Measurements from ENCODE around the gene MAP4. TPM values are rescaled to one million over a fixed set of nuclear protein-coding genes. Genes with fewer than 3 reads are reported as not detected.

The MAP4 gene
- total RNA-seq, 4 donors from 2014 or later, result 239 to 338 (median 284) TPM

DNA sequence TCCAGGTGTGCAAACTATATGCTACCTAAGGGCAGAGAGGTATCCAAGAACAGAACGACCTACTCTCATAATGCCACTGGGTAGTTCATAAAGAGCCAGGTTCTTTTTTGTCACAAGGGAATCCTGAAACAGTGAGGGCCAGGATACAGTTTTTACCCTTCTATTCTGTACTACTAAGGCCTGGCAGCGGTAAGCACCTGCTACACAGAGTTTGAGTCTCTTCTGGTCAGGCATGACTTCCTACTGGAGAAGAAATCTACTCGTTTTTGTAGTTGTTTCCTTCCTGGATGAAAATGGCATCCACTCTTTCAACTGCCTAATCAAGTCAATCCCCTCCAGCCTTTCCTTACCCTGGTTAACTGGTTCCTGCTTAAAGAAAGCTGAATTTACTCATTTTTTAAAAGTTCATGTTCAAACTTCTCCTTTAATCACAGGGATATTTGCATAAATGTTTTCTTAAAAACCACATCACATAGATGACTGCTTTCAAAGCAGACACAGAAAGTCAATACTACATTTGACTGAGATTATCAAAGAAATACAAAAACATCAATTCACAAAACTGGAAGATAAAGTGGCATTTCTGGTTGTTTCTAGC, 40.0 kb downstream of the MAP4 start:
- H3K9me3 ChIP-seq, result no peaks in the 10 kb centered on the region
- no peaks in the 10 kb centered on the region for H3K27me3 ChIP-seq
- H3K27ac ChIP-seq (replicated peaks in 1 of 4), result no peak overlapping the region
- no peak for DNase-seq (ENCODE audit: extremely low spot score)
- WGBS, result 80% methylated on average over 3 of the region's 3 CpGs
- H3K4me1 ChIP-seq, result peaks cover 0 to 9% (median 5%) of the 10 kb centered on the region in 4 donors
- H3K4me3 ChIP-seq, result no peak overlapping the region
- intact Hi-C loops (cut with DNase I), result no loop called here
- peaks cover 0 to 28% (median 13%) of the 10 kb centered on the region in 4 donors for H3K36me3 ChIP-seq
- TF ChIP-seq, protein P1, sequence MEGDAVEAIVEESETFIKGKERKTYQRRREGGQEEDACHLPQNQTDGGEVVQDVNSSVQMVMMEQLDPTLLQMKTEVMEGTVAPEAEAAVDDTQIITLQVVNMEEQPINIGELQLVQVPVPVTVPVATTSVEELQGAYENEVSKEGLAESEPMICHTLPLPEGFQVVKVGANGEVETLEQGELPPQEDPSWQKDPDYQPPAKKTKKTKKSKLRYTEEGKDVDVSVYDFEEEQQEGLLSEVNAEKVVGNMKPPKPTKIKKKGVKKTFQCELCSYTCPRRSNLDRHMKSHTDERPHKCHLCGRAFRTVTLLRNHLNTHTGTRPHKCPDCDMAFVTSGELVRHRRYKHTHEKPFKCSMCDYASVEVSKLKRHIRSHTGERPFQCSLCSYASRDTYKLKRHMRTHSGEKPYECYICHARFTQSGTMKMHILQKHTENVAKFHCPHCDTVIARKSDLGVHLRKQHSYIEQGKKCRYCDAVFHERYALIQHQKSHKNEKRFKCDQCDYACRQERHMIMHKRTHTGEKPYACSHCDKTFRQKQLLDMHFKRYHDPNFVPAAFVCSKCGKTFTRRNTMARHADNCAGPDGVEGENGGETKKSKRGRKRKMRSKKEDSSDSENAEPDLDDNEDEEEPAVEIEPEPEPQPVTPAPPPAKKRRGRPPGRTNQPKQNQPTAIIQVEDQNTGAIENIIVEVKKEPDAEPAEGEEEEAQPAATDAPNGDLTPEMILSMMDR (IDR thresholded peaks at IDR 0.05), result no peak
- no peak for TF ChIP-seq POLR2A (IDR thresholded peaks at IDR 0.05; ENCODE audit: low read depth)
- TF ChIP-seq POLR2AphosphoS5 (IDR thresholded peaks at IDR 0.05), result no peak
- no peak for TF ChIP-seq EP300 (IDR thresholded peaks at IDR 0.05)

DNA sequence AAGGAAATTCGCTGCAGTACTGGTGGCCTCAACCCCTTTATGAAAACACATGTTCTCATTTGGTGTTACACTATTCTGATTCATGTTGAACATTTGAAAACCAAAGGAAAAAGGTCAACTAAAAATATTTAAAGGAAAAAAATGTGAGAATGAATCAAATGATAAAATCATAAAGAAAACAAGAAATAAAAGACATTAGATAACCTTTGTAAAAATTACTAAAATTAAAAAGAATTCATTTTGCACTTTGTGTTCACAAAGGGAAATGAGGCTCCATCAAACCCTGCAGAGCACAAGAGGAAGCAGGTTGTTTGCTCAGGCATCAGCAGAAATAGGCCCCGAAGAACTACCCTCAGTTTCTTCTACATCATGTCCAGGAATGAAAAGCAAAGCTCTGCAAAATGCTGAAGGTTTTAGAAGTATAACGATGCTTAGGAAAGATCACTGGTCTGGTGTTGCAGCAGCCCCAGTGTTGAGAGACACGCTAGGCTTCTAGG, 41.2 kb downstream of the MAP4 start:
- intact Hi-C loops (cut with DNase I), result no loop called here
- TF ChIP-seq, protein P1 (IDR thresholded peaks at IDR 0.05), result no peak
- no peak for TF ChIP-seq POLR2AphosphoS5 (IDR thresholded peaks at IDR 0.05)
- no peak for TF ChIP-seq POLR2A (IDR thresholded peaks at IDR 0.05; ENCODE audit: low read depth)
- TF ChIP-seq EP300 (IDR thresholded peaks at IDR 0.05), result no peak
- no peaks in the 10 kb centered on the region for H3K9me3 ChIP-seq
- DNase-seq (ENCODE audit: extremely low spot score), result no peak
- no peak overlapping the region for H3K4me3 ChIP-seq
- no peak overlapping the region for H3K27ac ChIP-seq (replicated peaks in 1 of 4)
- no peaks in the 10 kb centered on the region for H3K4me1 ChIP-seq
- WGBS, result 78% methylated on average over 4 of the region's 4 CpGs
- H3K27me3 ChIP-seq, result no peaks in the 10 kb centered on the region
- peaks cover 0 to 34% (median 16%) of the 10 kb centered on the region in 4 donors for H3K36me3 ChIP-seq

GRCh38 chr3:47971081-47971480, 45.1 kb downstream of the MAP4 start:
- Histone ChIP-seq H3K36me3 (peaks cover 0 to 21% (median 11%) of the 10 kb centered on the region in 4 donors), H3K4me3 (no peak overlapping the region), H3K27ac (replicated peaks in 1 of 4) (no peak overlapping the region), H3K4me1 (no peaks in the 10 kb centered on the region), H3K9me3 (no peaks in the 10 kb centered on the region), H3K27me3 (no peaks in the 10 kb centered on the region)
- no peak for DNase-seq (ENCODE audit: extremely low spot score)
- 94% methylated on average over 3 of the region's 3 CpGs for WGBS
- intact Hi-C loops (cut with DNase I), result no loop called here
- TF ChIP-seq, protein P1 (IDR thresholded peaks at IDR 0.05), result no peak
- no peak for TF ChIP-seq POLR2AphosphoS5 (IDR thresholded peaks at IDR 0.05)
- no peak for TF ChIP-seq EP300 (IDR thresholded peaks at IDR 0.05)
- TF ChIP-seq POLR2A (IDR thresholded peaks at IDR 0.05; ENCODE audit: low read depth), result no peak

- peaks cover 14 to 23% (median 21%) of the 10 kb centered on the region in 4 donors for H3K4me1 ChIP-seq
- no peak for TF ChIP-seq POLR2AphosphoS5 (IDR thresholded peaks at IDR 0.05)
- TF ChIP-seq, protein P1 (IDR thresholded peaks at IDR 0.05), result no peak
- intact Hi-C loops (cut with DNase I), result no loop called here
- H3K36me3 ChIP-seq, result no peaks in the 10 kb centered on the region
- no peak overlapping the region for H3K4me3 ChIP-seq
- DNase-seq (ENCODE audit: extremely low spot score), result no peak
- no peaks in the 10 kb centered on the region for H3K27me3 ChIP-seq
- no peaks in the 10 kb centered on the region for H3K9me3 ChIP-seq
- H3K27ac ChIP-seq (replicated peaks in 1 of 4), result no peak overlapping the region
- 97% methylated on average over 4 of the region's 4 CpGs for WGBS
These were observed 51.5 kb downstream of the MAP4 start for GRCh38 chr3:47964740-47965139.

Measured in esophagus muscularis mucosa (tissue), 4 donors.